GM19351 (cell line): ENCODE data around the gene ZGPAT.

ENCODE experiments used
- ATAC-seq: cut with Tn5 transposase; IDR thresholded peaks from one replicate; pipeline ENCODE4 v1.9.1; 2021; ENCODE audit warnings: mild to moderate bottlenecking, moderate library complexity; ENCODE audit not compliant: unreplicated experiment

The ZGPAT gene

GRCh38 chr20:63742381-63743024 lies 34.7 kb downstream of the ZGPAT start:
- ATAC-seq = no peak

GRCh38 chr20:63743210-63743970 lies 35.6 kb downstream of the ZGPAT start:
- ATAC-seq = no peak

DNA sequence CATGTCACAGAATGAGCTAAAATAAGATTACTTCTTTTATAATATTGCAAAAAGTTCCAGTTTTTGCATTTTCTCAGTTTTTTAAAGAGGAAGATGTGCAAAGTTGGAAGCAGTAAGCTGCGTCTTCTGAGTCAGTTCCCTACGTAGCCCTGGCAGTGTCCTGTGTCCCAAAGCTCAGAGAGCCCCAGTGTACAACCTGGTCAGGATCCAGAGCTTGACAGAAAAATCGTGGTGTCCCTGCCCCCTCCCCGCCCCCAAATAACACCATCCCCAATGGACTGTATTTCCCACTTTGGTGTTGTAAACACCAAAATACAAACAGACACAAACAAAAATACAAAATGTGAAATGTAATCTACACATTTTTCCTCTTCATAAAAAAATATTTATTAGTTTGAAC lies 36.3 kb downstream of the ZGPAT start:
- no peak for ATAC-seq

DNA sequence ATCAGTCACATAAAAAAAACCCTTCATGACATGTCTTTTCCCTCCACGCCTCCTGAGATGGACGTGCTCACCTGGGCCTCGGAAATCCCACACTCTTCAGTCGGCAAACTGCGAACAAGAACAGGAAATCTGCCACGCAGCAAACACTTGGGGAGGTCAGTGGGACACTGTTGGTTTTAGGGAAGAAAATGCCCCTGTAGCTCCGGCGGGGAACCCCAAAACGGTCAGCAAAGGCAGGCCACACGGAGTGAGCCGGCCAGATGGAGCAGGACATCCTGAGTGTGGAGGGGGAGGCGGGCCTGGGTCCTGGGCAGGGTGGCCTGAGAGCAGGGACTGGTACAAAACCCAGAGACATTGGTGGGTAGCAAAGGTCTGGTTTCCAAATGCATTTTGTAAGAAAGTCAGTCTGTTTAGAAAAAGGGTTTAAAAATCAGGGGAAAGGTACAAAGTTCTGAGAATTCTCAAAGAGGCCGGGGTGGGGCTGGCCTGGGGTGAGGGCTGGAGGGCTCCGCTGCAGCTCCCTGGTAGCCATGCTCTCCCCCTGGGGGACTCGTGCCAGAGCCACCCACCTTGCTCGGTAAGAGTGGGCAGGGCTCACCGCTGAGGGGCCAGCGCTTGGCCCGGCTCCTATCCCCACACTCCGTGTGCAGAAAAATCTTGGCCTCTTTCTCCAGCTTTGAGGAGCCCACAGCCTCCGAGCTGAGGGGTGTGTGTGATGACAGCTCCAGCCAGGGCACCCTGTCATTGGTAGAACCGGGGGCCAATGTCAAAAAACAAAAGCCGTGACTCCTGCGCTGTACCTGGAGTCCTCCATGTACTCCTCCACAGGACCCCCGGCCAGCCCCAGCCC lies 37.0 kb downstream of the ZGPAT start:
- no peak for ATAC-seq

GRCh38 chr20:63745424-63745805 lies 37.6 kb downstream of the ZGPAT start:
- no peak for ATAC-seq

- no peak for ATAC-seq
Measured at GRCh38 chr20:63745961-63746731, 38.3 kb downstream of the ZGPAT start.

DNA sequence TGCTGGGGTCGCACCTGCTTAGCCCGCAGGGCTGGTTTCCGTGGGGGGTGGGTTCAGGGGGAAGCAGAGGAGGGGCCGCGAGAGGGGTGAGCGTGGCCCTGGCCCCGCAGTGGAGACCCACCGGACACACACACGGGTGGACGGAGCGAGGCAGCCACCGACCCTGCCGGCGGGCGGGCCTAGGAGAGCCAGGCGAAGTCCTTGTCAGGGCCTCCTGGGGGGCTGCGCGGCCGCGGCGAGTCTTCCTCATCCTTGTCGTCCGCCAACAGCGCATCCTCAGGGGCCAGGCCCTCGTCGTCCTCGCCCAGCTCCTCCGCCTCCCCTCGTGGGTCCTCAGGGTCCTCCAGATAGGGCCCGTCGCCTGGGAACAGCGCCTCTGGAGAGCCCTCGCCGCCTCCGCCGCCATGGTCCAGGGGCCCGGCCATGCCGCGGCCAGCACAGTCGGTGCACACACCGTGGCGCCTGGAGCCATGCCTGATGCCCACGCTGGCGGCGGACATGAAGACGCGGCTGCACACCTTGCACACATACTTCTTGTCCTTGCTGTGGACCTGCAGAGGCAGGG lies 39.0 kb downstream of the ZGPAT start:
- ATAC-seq = no peak

GRCh38 chr20:63747622-63748069 lies 39.8 kb downstream of the ZGPAT start:
- ATAC-seq = no peak

DNA sequence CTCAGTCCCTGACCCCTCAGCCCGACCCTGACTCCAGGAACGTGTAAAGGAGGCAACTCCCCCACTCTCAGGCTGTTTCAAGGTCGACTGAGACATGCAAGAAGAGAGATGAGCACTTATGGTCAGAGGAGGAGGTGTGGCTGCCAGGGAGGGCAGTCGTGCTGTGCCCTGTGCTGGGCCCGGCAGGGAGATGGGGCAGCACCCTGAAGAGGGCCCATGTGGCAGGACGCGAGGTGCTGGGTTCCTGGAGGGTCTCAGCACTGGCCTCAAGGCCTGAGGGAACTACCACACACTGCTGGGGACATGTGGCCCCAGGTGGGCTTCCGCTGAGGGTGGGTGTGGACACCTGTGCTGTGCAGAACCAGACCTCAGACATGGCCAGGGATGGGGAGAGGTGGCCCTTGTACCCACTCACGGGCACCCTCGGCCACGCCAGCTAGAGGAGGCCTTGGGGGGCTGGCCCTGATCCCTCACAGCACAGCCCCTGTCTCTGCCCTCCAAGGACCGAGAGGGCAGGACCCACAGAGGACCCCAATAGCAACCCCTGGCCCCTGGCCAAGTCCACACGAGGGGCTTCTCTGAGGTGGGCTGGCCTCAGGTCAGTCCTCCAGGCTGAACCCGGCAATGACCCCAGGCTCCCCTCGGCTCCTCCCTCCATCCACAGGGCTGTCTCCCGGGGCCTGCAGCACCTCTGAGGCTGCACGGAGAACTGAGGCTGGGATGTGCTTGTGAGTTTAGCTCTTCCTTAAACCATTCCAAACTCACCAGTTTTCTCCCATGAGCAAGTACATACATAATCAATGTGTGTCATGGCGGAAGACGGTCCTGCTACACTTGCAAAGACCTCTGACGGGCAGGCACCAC lies 40.5 kb downstream of the ZGPAT start:
- no peak for ATAC-seq

DNA sequence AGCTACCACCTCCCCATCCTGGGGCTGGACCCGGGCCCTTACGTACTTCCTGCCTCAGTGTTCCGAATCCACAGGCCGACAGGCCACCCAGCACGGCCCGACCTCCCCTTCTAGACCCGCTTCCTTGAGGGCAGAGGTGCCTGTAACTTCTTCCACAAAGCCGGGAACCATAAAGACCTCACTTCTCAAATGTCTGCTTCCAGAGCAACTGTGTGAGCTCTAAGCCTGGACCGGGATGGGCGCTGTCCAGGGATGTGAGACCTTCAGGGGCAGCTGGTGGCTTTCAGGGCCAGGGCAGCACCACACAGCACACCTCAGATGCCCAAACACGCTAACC lies 41.1 kb downstream of the ZGPAT start:
- ATAC-seq = no peak

GRCh38 chr20:63749597-63750508 lies 42.0 kb downstream of the ZGPAT start:
- no peak for ATAC-seq

GRCh38 chr20:63750807-63751470 lies 43.1 kb downstream of the ZGPAT start:
- ATAC-seq = no peak

DNA sequence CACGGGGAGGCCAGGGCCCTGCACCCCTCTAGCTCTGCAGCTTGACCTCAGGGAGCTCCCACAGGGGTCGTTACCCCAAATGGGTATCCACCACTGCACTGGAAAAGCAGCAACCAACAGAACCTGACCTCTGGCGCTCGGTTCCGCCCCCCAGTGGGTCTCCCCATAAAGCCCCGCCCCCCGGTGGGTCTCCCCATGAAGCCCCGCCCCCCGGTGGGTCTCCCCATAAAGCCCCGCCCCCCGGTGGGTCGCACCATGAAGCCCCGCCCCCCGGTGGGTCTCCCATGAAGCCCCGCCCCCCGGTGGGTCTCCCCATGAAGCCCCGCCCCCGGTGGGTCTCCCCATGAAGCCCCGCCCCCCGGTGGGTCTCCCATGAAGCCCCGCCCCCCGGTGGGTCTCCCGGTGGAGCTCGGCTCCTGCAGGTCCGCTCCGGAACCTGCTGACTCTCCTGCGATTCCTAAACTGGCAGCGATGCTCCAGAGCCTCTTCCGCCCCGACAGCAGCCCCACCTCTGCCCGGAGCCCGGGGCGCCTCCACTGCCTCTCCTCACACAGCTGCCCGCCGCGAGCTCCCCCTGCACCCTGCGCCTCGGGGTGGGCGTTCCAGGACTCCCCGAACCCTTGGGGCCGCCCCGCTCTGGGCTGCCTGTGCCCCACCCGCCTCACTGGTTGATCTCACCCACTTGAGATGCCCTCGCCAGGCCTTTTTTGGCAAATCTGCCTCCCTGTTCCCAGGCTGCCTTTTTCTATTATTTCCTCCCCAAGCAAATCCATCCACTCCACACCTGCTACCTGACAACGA lies 43.8 kb downstream of the ZGPAT start:
- ATAC-seq = no peak

GRCh38 chr20:63752411-63753101 lies 44.7 kb downstream of the ZGPAT start:
- ATAC-seq = no peak

- no peak for ATAC-seq
Measured at GRCh38 chr20:63753381-63753780, 45.5 kb downstream of the ZGPAT start.

DNA sequence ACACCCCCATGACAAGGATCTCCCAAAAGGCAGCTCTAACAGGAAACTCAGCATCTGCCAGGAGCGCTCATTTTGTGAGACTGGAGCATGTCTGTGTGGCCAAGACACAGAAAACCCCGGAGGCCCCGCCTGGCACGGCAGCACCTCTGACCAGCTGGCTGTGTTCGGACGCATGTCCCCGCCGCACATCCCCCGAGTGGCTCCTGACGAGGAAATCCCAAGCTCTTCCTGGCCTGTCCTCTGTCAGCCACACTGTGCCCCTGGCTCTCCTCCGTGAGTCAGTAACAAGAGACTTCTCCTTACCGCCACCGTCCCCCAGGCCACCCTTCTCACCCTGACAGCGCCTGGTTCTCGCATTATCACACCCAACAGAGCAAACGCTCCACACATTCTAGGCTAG lies 46.2 kb downstream of the ZGPAT start:
- no peak for ATAC-seq
